NCI-H446 treated with DMSO at 0.1 percent for 48 hours (cell line): Measurements from ENCODE around the gene ARG2.

Experiments used
- DNase-seq: peaks from one replicate; lab custom pipeline; 2025; lab: John Stamatoyannopoulos, UW

ARG2 gene

DNA sequence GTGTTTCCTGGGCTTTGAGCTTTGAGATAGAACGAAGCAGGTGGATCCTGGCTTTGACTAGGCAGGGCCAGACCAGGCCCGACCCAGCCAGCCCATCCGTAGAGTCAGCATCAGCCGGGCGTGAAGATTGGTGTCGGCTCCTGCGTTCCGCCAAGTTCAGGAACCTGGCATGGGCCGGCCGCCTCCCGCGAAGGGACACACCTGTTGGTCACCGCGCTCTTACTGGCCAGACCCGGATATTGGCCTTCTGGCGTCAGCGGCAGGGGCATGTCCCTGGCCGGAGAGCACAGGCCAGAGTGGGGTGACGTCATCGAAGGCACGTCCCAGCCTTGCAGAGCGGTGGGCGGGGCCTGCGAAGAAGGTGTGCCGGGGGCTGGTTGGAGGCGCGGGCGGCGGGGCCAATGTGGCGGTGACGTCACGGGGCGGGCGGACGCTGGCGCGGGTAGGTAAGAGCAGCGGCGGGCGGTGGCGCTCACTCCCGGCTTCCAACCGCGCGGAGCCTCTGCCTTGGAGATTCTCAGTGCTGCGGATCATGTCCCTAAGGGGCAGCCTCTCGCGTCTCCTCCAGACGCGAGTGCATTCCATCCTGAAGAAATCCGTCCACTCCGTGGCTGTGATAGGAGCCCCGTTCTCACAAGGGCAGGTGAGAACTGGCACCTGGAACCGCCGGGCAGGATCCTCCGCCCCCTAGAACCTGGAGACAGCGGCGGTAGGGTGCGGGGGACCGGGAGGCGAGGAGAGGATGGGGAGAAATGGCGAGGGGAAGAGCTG is at the start of gene ARG2:
TSS of gene ARG2 (plus strand) at position 475 of the 771 bp plus-strand sequence. CDS start at position 533, 58 bp downstream.
- DNase-seq: peak; percentile 83

DNA sequence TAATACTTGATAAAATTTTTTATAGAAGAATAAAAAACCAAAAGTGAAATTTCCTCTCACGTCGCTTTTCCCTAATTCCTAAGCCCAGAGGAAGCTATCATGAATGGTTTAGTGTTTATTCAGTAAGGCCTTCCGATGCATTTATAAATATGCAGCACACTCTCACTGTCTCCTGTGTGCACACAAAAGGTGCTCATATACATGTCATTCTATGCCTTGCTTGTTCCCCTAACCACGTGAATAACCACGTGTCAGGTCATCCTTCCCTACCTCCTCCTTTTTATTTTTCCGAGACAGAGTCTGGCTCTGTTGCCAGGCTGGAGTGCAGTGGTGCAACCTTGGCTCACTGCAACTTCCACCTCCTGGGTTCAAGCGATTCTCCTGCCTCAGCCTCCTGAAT is 49.3 kb upstream of the ARG2 start:
- DNase-seq: no peak

DNA sequence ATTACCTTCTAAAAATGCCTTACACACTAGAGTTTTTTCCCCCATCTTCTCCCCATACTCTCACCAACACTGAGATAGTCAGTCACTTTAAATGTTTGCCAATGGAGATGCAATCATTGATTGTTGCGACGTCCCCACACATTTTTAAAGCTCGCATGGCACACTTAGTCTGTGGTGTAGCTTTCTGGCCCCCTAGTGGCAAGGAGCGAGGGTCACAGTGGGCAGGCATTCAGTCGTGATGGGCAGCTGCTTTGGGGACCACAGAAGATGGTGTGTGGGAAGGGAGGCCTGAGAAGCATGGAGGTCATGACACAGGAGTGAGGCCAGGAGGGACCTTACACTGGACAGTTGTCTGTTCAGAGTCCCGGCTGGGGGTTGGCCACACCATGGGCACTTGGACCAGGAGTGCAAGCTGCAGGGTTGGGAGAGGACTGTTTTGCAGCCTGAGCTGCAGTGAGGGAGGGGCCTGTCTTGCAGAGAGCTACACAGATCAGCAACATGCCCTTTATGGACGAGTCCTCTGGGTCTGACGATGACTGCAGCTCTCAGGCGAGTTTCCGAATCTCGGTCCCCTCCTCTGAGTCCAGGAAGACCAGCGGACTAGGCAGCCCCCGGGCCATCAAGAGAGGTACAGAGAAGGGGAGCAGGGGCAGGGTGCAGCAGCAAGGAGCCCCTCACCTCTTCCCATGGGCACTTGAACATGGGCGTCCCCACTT is 48.3 kb upstream of the ARG2 start:
- DNase-seq: peak; percentile 10

DNA sequence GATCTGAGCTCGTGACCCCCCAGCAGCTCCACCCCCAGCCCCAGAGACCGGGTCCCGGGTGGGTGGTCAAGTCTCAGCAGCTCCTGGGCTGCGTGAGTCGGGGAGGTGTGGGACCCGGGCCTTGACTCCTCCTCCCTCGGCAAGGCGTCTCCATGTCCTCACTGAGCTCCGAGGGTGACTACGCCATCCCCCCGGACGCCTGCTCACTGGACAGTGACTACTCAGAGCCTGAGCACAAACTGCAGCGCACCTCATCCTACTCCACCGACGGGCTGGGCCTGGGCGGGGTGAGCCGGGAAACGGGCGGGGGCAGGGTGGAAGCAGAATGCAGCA is 47.8 kb upstream of the ARG2 start:
- no peak for DNase-seq

DNA sequence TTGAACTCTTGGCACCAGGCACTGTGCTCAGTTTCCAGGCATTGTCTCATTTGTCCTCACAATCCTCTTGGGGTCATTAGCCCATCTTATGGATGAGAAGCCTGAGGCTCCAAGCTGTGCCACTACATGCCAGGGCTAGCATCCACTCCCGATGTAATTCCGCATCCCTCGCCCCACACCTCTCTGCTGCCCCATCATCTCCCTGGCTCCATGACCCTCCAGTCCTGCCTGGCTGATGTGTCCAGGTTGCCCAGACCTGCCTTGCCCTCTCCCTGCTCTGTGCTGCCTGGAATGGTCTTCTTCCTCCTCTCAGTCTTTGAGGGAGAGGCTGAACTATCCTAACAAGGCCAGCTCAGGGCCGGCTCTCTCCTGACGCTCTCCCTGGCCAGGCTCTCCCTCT is 47.1 kb upstream of the ARG2 start:
- no peak for DNase-seq

DNA sequence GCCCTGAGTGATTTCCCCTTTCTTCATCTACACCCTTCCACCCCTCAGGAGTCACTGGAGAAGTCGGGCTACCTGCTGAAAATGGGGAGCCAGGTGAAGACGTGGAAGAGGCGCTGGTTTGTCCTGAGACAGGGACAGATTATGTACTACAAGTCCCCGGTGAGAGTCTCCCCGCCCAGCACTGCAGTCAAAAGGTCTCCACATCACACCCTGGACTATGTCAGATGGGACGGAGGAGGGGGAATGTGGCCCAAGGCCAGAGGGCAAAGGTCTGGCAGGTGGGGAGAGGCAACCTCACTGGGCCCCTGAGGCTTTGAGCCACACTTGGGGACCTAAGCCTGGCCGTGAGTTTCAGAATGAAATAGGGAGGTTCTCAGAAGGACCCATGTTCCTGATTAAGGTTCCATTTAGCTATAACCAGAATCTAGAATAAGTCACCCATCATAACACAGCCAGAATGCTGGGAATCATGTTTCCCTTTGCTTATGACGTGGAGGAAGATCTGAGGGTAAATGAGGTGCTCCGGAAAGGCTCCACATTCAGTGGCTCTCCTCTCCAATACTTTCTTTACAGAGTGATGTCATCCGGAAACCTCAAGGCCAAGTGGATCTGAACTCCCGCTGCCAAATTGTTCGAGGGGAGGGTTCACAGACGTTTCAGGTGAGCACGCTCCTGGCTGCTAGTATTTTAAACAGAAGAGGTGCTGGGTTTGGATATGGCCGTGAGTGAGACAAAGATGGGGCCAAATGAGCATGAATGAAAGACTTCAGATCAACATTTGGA is 46.3 kb upstream of the ARG2 start:
- no peak for DNase-seq

DNA sequence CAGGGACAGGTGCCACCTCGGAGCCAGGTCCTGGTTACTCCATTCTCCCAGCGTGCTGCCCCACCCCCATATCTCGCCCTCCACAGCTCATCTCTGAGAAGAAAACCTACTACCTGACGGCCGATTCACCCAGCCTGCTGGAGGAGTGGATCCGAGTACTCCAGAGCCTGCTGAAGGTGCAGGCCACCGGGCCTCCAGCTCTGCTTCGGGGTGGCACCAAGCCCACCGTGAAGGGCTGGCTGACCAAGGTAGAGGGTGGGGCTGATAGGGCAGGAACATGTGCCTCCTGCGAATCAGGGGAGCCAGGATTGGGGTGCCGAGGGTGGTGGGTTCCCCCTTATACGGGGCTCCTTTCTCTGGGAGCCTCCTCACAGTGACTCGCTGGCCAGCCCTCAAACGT is 45.6 kb upstream of the ARG2 start:
- no peak for DNase-seq

DNA sequence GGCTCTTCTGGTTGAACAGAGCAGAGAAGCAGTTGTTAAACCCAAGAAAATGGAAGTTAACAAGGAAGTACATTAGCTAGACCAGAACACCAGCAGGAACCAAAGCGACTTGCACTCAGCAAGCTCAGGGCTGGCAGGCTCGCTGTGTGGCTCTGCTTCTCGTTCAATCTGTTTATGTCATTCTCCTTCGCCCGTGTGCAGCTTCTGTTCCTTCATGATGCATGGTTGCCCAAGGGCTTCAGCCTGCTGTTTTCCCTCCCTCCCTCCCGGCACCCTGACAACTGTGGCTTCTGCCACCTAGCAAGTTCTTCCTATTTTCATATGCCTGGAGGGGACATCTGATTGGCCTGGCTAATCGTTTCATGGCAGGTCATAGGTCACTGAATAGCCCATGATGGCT is 44.9 kb upstream of the ARG2 start:
- DNase-seq: no peak

DNA sequence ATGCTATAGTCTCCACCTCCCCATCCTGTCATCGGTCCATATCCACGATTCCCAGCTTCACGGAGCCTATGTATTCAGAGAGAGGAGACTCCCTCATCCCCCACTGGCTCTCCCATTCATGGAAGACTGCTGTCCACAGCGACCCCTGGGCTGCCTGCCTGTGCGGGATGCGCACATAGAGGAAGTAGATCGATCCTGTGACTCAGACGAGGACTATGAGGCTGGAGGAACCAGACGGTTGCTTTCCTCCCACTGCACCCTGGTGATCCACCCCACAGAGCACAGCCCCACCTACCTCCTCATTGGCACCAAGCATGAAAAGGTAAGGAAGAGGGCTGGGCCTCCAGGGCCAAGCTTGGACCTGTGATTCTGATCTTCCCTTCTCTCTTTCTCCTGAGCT is 44.0 kb upstream of the ARG2 start:
- DNase-seq: no peak

DNA sequence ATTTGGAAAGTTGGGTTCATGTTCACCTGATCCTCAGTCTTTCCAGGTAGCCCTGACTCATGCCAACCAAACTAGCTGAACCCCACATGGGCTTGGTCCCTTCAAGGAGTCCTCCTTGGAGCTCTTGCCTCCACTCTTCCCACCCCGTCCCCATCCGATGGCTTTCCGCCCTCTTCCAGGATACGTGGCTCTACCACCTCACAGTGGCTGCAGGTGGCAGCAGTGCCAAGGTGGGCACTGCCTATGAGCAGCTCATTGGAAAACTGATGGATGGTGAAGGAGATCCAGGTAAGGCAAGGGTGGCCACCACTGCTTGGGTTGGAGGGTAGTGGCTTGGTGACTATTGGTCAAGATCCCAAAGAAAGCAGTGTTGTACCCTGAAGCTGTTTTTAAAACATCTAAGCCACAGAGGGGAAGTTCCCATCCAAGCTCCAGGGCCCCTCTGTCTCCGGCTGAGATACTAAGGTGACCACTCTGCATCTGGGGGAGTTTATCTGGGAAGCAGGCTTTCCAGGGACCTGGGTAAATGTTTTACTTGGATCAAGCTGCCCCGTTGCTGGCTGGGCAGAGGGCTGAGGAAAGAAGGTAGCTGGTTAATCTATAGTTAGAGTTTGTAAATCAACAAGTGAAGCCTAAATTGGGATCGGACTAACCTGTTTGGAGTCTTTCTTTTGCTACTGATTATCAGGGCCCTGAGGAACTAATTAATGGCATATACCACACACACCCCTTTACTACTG is 43.3 kb upstream of the ARG2 start:
- DNase-seq: no peak

DNA sequence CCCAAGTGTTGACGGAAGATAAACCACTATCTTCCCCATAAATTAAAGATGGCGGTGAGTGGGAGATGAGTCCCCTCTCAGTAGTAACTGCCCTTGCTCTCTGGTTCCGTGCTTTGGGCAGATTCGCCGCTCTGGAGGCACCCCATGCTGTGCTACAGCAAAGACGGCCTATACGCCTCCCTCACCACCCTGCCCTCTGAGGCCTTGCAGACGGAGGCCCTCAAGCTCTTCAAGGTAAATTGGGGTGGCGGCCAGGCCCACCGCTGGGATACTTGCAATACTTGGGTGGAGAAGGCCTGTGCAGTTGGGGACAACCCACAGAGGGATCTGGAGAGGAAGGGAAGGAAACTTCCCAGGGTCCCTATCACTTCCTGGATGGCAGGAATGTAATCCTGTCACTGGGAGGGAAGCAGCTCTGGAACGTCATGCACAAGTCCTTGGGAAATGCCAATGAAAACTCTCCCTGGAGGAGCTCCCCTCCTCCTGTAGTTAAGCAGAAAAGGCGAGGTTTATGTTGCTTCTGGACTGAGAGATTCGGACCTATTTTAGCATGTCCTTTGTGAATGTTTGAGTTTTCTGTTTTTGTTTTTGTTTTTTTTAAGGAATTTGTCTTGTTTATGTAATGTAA is 42.4 kb upstream of the ARG2 start:
- DNase-seq: no peak

DNA sequence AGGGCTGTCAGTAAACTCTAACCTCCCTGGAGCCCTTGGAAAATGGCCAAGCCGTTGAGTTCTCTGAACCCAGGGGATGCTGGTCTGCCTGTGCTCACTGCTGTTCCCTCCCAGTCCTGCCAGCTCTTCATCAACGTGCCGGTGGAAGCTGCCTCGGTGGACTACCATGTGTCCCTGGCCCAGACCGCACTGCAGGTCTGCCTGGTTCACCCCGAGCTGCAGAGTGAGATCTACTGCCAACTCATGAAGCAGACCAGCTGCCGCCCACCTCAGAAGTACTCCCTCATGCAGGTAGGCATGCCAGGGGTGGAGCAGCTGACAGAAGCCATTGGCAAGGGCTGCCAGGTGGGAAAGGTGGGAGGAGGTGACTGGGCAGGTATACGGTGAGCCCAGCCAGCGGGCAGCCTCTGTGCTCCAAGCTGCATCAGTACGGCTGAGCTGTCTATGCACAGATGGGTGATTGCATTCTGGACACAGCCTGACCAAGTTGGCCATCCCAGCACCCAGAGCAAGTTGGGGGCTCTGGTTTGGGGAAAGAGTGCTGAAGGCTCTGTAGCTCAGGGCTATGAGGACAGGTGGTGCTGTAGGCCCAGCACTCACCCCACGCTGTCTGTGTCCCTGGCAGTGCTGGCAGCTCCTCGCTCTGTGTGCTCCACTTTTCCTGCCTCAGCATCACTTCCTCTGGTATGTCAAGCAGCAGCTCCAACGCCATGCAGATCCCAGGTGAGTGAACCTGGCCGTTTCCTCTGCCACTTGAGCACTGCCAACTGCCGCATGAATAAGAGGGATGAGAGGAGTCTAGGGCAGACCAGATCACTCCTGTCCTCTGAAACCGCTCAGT is 41.6 kb upstream of the ARG2 start:
- no peak for DNase-seq

DNA sequence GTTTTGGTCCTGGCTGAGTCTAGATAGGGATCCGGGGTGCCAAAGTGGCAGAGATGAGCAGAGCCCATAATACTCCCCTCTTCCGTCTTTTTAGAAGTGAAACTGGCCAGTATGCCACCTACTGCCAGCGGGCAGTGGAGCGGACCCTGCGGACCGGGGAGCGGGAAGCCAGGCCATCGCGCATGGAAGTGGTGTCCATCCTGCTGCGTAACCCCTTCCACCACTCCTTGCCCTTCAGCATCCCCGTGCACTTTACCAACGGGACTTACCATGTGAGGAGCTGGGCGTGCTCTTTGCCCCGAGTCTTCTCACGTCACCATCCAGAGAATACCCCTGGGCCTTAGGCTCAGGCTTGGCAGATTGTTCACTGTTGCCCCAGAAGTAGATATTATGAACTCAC is 40.7 kb upstream of the ARG2 start:
- no peak for DNase-seq

DNA sequence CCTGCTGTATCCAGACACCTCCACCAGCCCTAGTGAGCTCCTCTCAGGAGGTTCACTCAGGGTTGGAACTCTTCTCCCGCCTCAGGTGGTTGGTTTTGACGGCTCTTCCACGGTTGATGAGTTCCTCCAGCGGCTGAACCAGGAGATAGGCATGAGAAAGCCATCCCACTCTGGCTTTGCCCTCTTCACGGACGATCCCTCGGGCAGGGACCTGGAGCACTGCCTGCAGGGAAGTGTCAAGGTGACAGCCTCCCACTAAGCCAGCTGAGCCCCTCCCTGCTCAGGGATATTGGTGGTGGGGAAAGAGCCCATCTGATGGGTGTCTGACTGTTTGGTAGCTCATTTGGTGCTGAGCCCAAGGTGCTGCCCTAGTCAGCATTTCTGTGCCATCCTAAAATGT is 40.1 kb upstream of the ARG2 start:
- no peak for DNase-seq

DNA sequence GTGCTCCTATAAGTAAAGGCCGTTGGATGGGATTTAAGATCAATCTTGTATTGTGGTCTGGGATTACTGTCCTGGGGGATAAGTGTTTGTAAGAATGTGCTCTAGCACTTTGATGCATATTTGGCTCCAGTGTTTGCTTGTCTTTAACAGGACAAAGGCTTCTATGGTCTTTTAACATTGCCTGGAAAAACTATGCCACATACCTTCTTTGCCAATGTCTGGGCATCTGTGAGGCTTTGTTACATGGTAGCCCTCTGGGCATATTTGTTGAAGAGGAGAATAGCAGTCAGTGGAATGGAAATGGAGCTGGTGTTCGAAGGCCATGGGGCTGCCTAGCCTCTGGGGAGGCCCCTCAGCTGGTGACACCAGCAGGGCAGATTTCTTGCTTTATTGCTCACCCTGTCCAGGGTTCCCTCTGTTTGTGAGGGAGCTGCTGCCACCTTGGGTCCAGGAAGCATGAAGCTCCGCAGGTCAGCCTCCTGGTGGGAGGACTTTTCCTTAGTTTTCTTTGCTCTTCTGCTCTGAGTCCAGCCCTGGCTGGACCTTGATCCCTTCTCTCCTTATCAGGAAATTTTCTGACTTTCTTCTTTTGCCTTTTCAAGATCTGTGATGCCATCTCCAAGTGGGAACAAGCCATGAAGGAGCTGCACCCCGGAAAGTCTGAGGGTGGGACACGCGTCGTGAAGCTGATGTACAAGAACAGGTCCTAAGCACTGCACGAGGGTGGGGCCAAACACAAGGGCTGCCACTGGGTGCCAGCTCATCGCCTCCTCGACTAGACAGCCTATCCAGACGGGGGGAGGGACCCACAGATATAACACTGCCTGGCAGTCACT is 39.2 kb upstream of the ARG2 start:
- DNase-seq: no peak

DNA sequence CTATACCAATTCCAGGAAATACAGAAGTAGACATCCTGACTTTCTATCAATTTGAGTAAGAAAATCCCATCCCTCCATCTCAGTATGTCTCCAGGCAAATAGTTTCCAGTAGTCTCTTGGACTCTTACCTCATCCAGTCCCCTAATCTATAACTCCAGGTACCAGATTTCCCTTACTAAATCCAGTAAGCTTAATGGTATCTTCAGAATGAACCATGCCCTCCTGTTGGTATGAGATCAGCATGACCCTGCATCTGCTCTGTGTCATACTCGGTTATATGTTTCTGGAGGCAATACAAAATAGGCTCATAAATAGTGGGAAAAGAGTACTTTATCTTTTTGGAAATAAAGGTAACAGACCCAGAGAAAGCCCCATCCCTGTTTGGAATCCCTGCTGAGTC is 38.1 kb upstream of the ARG2 start:
- no peak for DNase-seq

DNA sequence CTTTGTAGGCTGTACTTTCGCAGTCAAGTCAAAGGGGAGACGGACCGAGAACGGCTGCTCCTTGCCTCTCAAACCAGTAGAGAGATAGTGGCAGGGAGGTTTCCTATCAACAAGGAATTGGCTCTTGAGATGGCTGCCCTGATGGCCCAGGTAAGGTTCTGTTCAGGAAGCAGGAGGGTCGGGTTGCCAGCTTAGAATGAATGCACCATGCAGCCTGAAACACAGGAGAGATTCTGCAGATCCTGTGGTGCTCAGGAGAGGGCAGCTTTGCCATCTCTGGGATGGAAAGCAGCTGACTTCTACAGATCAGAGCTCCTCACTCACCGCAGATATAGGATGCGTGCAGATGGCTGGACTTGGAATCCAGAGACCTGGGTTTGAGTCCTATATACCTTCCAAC is 37.7 kb upstream of the ARG2 start:
- no peak for DNase-seq

DNA sequence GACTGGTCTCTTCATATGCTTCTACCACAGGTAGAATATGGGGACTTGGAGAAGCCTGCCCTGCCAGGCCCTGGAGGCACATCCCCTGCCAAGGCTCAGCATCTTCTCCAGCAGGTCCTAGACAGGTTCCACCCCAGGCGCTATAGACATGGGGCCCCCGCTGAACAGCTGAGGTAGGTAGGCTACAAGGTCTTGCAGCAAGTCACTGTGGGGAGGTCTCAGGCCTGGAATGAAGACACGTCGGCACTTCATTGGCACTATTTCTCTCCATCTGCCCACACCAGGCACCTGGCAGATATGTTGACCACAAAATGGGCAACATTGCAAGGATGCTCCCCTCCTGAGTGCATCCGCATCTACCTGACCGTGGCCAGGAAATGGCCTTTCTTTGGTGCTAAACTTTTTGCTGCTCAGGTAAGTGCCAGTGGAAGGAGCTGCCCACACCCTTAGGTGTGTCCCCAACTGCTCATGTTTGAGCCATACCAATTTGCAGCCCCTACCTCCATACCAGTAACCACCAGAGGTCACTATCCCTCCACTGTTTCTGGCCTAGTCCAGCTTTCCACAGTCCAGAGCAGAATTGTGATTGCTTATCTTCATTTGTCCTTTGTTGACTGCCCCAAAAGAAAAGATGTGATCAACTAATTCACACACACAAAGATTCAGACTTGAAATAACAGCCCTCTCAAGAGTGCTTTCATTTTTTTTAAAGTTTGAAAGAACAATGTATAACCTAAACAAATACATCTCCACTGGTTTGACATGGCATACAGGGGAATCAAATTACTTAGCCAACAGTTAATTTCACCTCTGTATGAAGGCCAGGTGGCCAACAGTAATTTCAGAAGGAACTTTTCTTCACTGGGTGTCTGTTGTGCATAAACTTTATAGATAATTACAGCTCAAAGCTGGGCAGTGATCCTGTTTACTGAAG is 35.7 kb upstream of the ARG2 start:
- DNase-seq: no peak

DNA sequence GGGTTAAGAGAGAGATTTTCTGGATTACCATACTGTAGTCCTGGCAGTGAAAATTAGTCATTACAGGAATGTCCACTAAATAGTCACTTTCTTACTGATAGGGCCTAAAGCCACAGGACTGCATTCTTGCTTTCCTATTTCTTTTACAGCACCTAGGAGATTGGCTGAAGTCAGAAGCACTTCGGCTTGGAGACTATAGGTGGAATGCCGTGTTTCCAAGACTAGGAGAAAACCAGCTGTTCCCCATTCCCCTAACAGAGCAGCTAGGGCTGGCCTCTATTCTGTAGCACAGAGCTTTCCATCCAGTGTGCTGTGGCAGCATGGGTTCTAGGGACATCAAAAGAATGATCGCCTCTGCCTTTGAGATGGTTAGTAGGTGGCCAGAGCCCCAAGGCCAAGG is 34.7 kb upstream of the ARG2 start:
- no peak for DNase-seq
